GM12878 (cell line): Measurements from ENCODE around the gene SLU7. TPM values are rescaled to one million over a fixed set of nuclear protein-coding genes. Genes with fewer than 3 reads are reported as not detected.

Source experiments
- ATAC-seq: fragments of 200-7000 bp; cut with Tn5 transposase; 3 replicates; pipeline ENCODE4 v1.9.1; 2020; ENCODE audit warnings: mild to moderate bottlenecking, moderate library complexity
- BruUV-seq: library from RNA; stranded (reverse); fragments of 400-500 nt; replicated peaks from 2 replicates; lab custom pipeline; 2021; lab: Mats Ljungman, UMichigan
- CTCF ChIA-PET: fragments of 300-600 bp; sonication (Branson Sonifier 250); formaldehyde crosslinking; extraction: SDS; loops from one replicate; lab custom pipeline; 2021; ENCODE audit warnings: inconsistent platforms; lab: Yijun Ruan, JAX
- POLR2A ChIA-PET: fragments of 350-600 bp; formaldehyde crosslinking; extraction: SDS; loops from one replicate; lab custom pipeline; 2021; ENCODE audit warnings: inconsistent platforms; lab: Charles Lee
- RAD21 ChIA-PET: fragments of 300-600 bp; sonication (Branson Sonifier 250); formaldehyde crosslinking; loops from one replicate; lab custom pipeline; 2023; ENCODE audit warnings: antibody characterized with exemption; ENCODE audit not compliant: unreplicated experiment; lab: Charles Lee
- SMC1A ChIA-PET: fragments of 300-600 bp; sonication (Branson Sonifier 250); formaldehyde crosslinking; loops from one replicate; lab custom pipeline; 2023; ENCODE audit not compliant: unreplicated experiment, uncharacterized antibody; lab: Charles Lee
- DNase-seq: peaks from one replicate; pipeline ENCODE4 v3.0.0-alpha.2; 2011; ENCODE audit warnings: low read depth, low spot score
- FAIRE-seq: peaks from 3 replicates; lab custom pipeline; 2011; peaks lifted over from hg19 to GRCh38; lab: Jason Lieb, UNC
- H2AFZ ChIP-seq: 2 replicates; pipeline ENCODE4 v1.6.0; 2011; ENCODE audit warnings: low read depth, low read length, control low read depth; ENCODE audit not compliant: control insufficient read depth
- H3K27ac ChIP-seq: 2 replicates; pipeline ENCODE4 v1.5.1; 2011; ENCODE audit warnings: control low read depth; ENCODE audit not compliant: control insufficient read depth, insufficient read depth
- H3K27me3 ChIP-seq, 2 experiments: replicated peaks in 1 of 2; 2 replicates each; pipeline versions ENCODE4 v1.6.0 to v1.6.1; 2011; ENCODE audit warnings: low read length in 1 of 2; ENCODE audit not compliant: control insufficient read depth in 2 of 2, insufficient read depth in 2 of 2
- H3K36me3 ChIP-seq, 2 experiments: 2 replicates each; pipeline ENCODE4 v1.5.1; 2011; ENCODE audit warnings: low read length in 1 of 2; ENCODE audit not compliant: control insufficient read depth in 2 of 2, insufficient read depth in 2 of 2
- H3K4me1 ChIP-seq: 2 replicates; pipeline ENCODE4 v1.6.1; 2011; ENCODE audit warnings: mild to moderate bottlenecking, low read length, moderate library complexity, mixed read lengths; ENCODE audit not compliant: control insufficient read depth, insufficient read depth
- H3K4me2 ChIP-seq: 2 replicates; pipeline ENCODE4 v1.6.0; 2011; ENCODE audit warnings: control low read depth; ENCODE audit not compliant: control insufficient read depth, insufficient read depth
- H3K4me3 ChIP-seq: fragments of 200-600 bp; sonication (generic); 2 replicates; pipeline ENCODE4 v1.5.1; 2016
- H3K79me2 ChIP-seq: 2 replicates; pipeline ENCODE4 v1.6.0; 2011; ENCODE audit warnings: low read length; ENCODE audit not compliant: control insufficient read depth, insufficient read depth
- H3K9ac ChIP-seq: 2 replicates; pipeline ENCODE4 v1.8.0; 2011; ENCODE audit warnings: low read length, control low read depth, mixed read lengths; ENCODE audit not compliant: control insufficient read depth, insufficient read depth
- H3K9me3 ChIP-seq: replicated peaks from 3 replicates; pipeline ENCODE4 v1.5.1; 2011; ENCODE audit warnings: mild to moderate bottlenecking, low read length; ENCODE audit not compliant: control insufficient read depth, insufficient read depth
- H4K20me1 ChIP-seq: 2 replicates; pipeline ENCODE4 v1.6.0; 2011; ENCODE audit not compliant: control insufficient read depth, insufficient read depth
- ETV6 ChIP-seq, 2 experiments: fragments of 450-650 bp in 1 of 2; IDR thresholded peaks in 1 of 2; conservative IDR thresholded peaks in 1 of 2; 2 replicates each; pipeline ENCODE4 v1.6.1; 2014; ENCODE audit warnings: antibody characterized with exemption in 1 of 2, borderline replicate concordance in 1 of 2, low read depth in 1 of 2, mild to moderate bottlenecking in 1 of 2, moderate library complexity in 1 of 2
- HDAC2 ChIP-seq: fragments of 200-600 bp; sonication (generic); IDR thresholded peaks from 2 replicates; pipeline ENCODE4 v1.6.1; 2017
- HDGF ChIP-seq: fragments of 450-650 bp; IDR thresholded peaks from 2 replicates; pipeline ENCODE4 v1.6.1; 2016; ENCODE audit warnings: antibody characterized with exemption
- MLLT1 ChIP-seq: fragments of 450-650 bp; IDR thresholded peaks from 2 replicates; pipeline ENCODE4 v1.6.1; 2016; ENCODE audit warnings: mild to moderate bottlenecking
- MYC ChIP-seq: IDR thresholded peaks from 2 replicates; pipeline ENCODE4 v1.6.1; 2011; ENCODE audit warnings: mild to moderate bottlenecking, low read length, moderate library complexity, inconsistent platforms; ENCODE audit not compliant: insufficient read depth, insufficient replicate concordance, insufficient read length, severe bottlenecking
- PBX3 ChIP-seq: IDR thresholded peaks from 2 replicates; pipeline ENCODE4 v1.6.1; 2011; ENCODE audit warnings: mild to moderate bottlenecking, low read depth, low read length, moderate library complexity; ENCODE audit not compliant: insufficient replicate concordance
- POU2F2 ChIP-seq: IDR thresholded peaks from 3 replicates; pipeline ENCODE4 v1.6.1; 2011; ENCODE audit warnings: low read depth, mild to moderate bottlenecking, low read length, borderline replicate concordance
- RAD21 ChIP-seq: IDR thresholded peaks from 2 replicates; pipeline ENCODE4 v1.6.1; 2011; ENCODE audit warnings: mild to moderate bottlenecking, low read depth, low read length, moderate library complexity; ENCODE audit not compliant: insufficient read depth
- RB1 ChIP-seq: fragments of 450-650 bp; formaldehyde crosslinking; IDR thresholded peaks from 2 replicates; pipeline ENCODE4 v1.6.1; 2017; ENCODE audit warnings: mild to moderate bottlenecking, borderline replicate concordance
- TARDBP ChIP-seq: IDR thresholded peaks from 2 replicates; pipeline ENCODE4 v1.6.1; 2016; ENCODE audit warnings: borderline replicate concordance
- TCF12 ChIP-seq: IDR thresholded peaks from 2 replicates; pipeline ENCODE4 v1.6.1; 2011; ENCODE audit warnings: low read depth, mild to moderate bottlenecking, low read length
- ZBED1 ChIP-seq: IDR thresholded peaks from 2 replicates; pipeline ENCODE4 v1.6.1; 2016; ENCODE audit warnings: borderline replicate concordance
- ZBTB40 ChIP-seq: fragments of 450-650 bp; IDR thresholded peaks from 2 replicates; pipeline ENCODE4 v1.6.1; 2016; ENCODE audit warnings: mild to moderate bottlenecking, moderate library complexity, borderline replicate concordance
- ZNF274 ChIP-seq: IDR thresholded peaks from one replicate; pipeline ENCODE4 v1.8.0; 2011; ENCODE audit not compliant: insufficient read length, insufficient read depth
- ZSCAN29 ChIP-seq: fragments of 450-650 bp; IDR thresholded peaks from 2 replicates; pipeline ENCODE4 v1.6.1; 2017; ENCODE audit warnings: mild to moderate bottlenecking, moderate library complexity
- WGBS: methylation state at CpG from one replicate; pipeline ENCODE4 v1.1.6; 2016; ENCODE audit warnings: low lambda C conversion rate; ENCODE audit not compliant: insufficient replicate concordance, insufficient coverage; ENCODE audit errors: missing lambda C conversion rate; 5-methylcytosine and 5-hydroxymethylcytosine counted together
- in situ Hi-C: fragments of 300-500 bp; cut with MboI; formaldehyde crosslinking; loops from 9 replicates; pipeline ENCODE4 v1.14.3; 2018; ENCODE audit warnings: mixed read lengths
- intact Hi-C: fragments of 100-400 bp; cut with micrococcal nuclease; formaldehyde crosslinking; loops from one replicate; pipeline ENCODE4 v1.14.2; 2022; ENCODE audit not compliant: unreplicated experiment
- polyA plus RNA-seq, 11 experiments: library from polyadenylated mRNA; depleted of rRNA in 4 of 11; unstranded in 6 of 11; stranded (reverse) in 5 of 11; fragments of >200 nt; fragmentation: Nextera tagmentation in 4 of 11; fragmentation: Illumina TruSeq in 1 of 11; extraction: Ambion mirVana in 4 of 11; extraction: Trizol in 1 of 11; gene quantifications; 1 replicate in 1 of 11; 2 replicates in 10 of 11; pipeline versions ENCODE4 v1.2.1 to v1.2.3, GENCODE V29; 2011 to 2016; ENCODE audit warnings: inconsistent platforms in 2 of 11, missing spikeins in 2 of 11, low read depth in 1 of 11
- total RNA-seq, 4 experiments: library from RNA; depleted of rRNA in 3 of 4; stranded (reverse); fragments of >200 nt in 3 of 4; fragmentation: Illumina TruSeq in 1 of 4; extraction: Trizol in 1 of 4; gene quantifications; 2 replicates each; pipeline versions ENCODE4 v1.2.1 to v1.2.3, GENCODE V29; 2013 to 2021

The SLU7 gene
- total and polyA plus RNA-seq, 10 of the 15 experiments (the other 5 are each of a cell fraction or from before 2014, with no cell fraction given), result 32.7 to 55.2 (median 46.6) TPM

- ChIA-PET CTCF (interaction anchor here (0.7 to 8.9 kb wide), 10 partner anchors 7 to 85 kb away, joined by 3 to 133 read pairs (median 4); no protein-coding TSS in a partner anchor), POLR2A (interaction anchor here (0.9 to 5.3 kb wide), 14 partner anchors 9 to 304 kb away, joined by 3 to 50 read pairs (median 8); partner anchors contain the start of genes FAM200C and PWWP2A), RAD21 (interaction anchor here (0.8 to 8.6 kb wide), 12 partner anchors 9 to 421 kb away, joined by 3 to 109 read pairs (median 4); partner anchors contain the start of gene FAM200C), SMC1A (interaction anchor here (0.5 to 8.9 kb wide), 14 partner anchors 11 to 85 kb away, joined by 3 to 135 read pairs (median 3); no protein-coding TSS in a partner anchor)
- no TSS peak for BruUV-seq
- intact Hi-C loops (no loop called here), in situ Hi-C loops (no loop called here)
- H3K9ac ChIP-seq, result peak overlapping the region; percentile 76; the same call in 1 of the 2 replicates
- peaks cover 4 to 11% of the 10 kb centered on the region in 2 experiments for H3K36me3 ChIP-seq
- ATAC-seq (peak; percentile 9), FAIRE-seq (no peak), DNase-seq (no peak)
- no peaks in the 10 kb centered on the region for H4K20me1 ChIP-seq
- H3K4me3 ChIP-seq, result peak overlapping the region; percentile 74
- H3K9me3 ChIP-seq, result no peaks in the 10 kb centered on the region
- H3K27me3 ChIP-seq, result no peaks in the 10 kb centered on the region
- H3K4me1 ChIP-seq, result peaks cover 15% of the 10 kb centered on the region; the same call in 1 of the 2 replicates
- peak overlapping the region; percentile 91 for H3K4me2 ChIP-seq
- peak overlapping the region; percentile 23; the same call in 1 of the 2 replicates for H2AFZ ChIP-seq
- TF ChIP-seq RB1 (no peak), TARDBP (no peak), ZBED1 (no peak), ETV6 (conservative IDR thresholded peaks at IDR 0.05 in 1 of 2, IDR thresholded peaks at IDR 0.05 in 1 of 2; ENCODE audit: borderline replicate concordance in 1 of 2, low read depth in 1 of 2) (no peak), RAD21 (no peak), MLLT1 (no peak), HDAC2 (no peak), ZSCAN29 (no peak), ZNF274 (no peak), TCF12 (no peak), PBX3 (no peak), MYC (no peak), HDGF (no peak), POU2F2 (no peak), ZBTB40 (no peak)
- 17% methylated on average over 2 of the region's 2 CpGs for WGBS
- H3K27ac ChIP-seq, result peak overlapping the region; percentile 29
- peaks cover 54% of the 10 kb centered on the region for H3K79me2 ChIP-seq
These were observed 4.2 kb upstream of the SLU7 start for GRCh38 chr5:160423099-160423498.
